Natural killer cell (primary cell): ENCODE measurements around the gene MCTP1. TPM values are rescaled to one million over a fixed set of nuclear protein-coding genes. Genes with fewer than 3 reads are reported as not detected.

Experiments
- ATAC-seq, 3 donors: fragments of 150-1000 bp in 2 of 3; fragments of 200-7000 bp in 1 of 3; cut with Tn5 transposase; 1 replicate in 1 of 3; 2 replicates in 2 of 3; pipeline ENCODE4 v1.10.0; 2021; ENCODE audit warnings: mild to moderate bottlenecking in 2 of 3, moderate library complexity in 2 of 3
- DNase-seq, 2 donors: peaks; one replicate each; pipeline versions ENCODE4 v3.0.0 to v3.0.0-alpha.2; 2013 to 2021; ENCODE audit warnings: mixed read lengths in 1 of 2
- H3K27ac ChIP-seq: one replicate; pipeline ENCODE4 v1.5.1; 2013; ENCODE audit warnings: mild to moderate bottlenecking, low read length
- H3K27me3 ChIP-seq: one replicate; pipeline ENCODE4 v1.6.1; 2013; ENCODE audit warnings: low read length; ENCODE audit not compliant: control insufficient read depth, insufficient read depth
- H3K36me3 ChIP-seq: one replicate; pipeline ENCODE4 v1.6.1; 2013; ENCODE audit warnings: low read length; ENCODE audit not compliant: control insufficient read depth, insufficient read depth
- H3K4me1 ChIP-seq: one replicate; pipeline ENCODE4 v1.6.1; 2013; ENCODE audit warnings: low read length; ENCODE audit not compliant: control insufficient read depth, insufficient read depth
- H3K4me3 ChIP-seq: one replicate; pipeline ENCODE4 v1.5.1; 2013; ENCODE audit warnings: low read length
- H3K9me3 ChIP-seq: one replicate; pipeline ENCODE4 v1.6.1; 2013; ENCODE audit warnings: low read length; ENCODE audit not compliant: control insufficient read depth, insufficient read depth
- H3K27ac Mint-ChIP-seq, 2 donors: one replicate each; pipeline ENCODE4 v1.8.0; 2022; ENCODE audit warnings: mild to moderate bottlenecking in 2 of 2, mixed read lengths in 2 of 2, moderate library complexity in 1 of 2
- H3K27me3 Mint-ChIP-seq, 2 donors: one replicate each; pipeline ENCODE4 v1.8.0; 2022; ENCODE audit warnings: low read depth in 2 of 2, mixed read lengths in 2 of 2
- H3K36me3 Mint-ChIP-seq: one replicate; pipeline ENCODE4 v1.8.0; 2022; ENCODE audit warnings: mixed read lengths
- H3K4me1 Mint-ChIP-seq, 2 donors: one replicate each; pipeline ENCODE4 v1.8.0; 2022; ENCODE audit warnings: mixed read lengths in 2 of 2
- H3K4me3 Mint-ChIP-seq: one replicate; pipeline ENCODE4 v1.8.0; 2022; ENCODE audit warnings: mild to moderate bottlenecking, moderate library complexity, mixed read lengths
- H3K9me3 Mint-ChIP-seq, 2 donors: one replicate each; pipeline ENCODE4 v1.8.0; 2022; ENCODE audit warnings: mixed read lengths in 2 of 2
- CTCF ChIP-seq: fragments of 200-600 bp; IDR thresholded peaks from one replicate; pipeline ENCODE4 v1.8.0; 2022; ENCODE audit warnings: antibody characterized with exemption
- WGBS: methylation state at CpG from one replicate; pipeline ENCODE4 v1.1.7; 2013; ENCODE audit warnings: missing lambda C conversion rate; ENCODE audit not compliant: insufficient coverage; 5-methylcytosine and 5-hydroxymethylcytosine counted together
- intact Hi-C: fragments of 100-400 bp; cut with micrococcal nuclease; formaldehyde crosslinking; loops from one replicate; pipeline ENCODE4 v1.14.2; 2022
- total RNA-seq, 4 donors: library from RNA; stranded (reverse); fragments of 120-200 nt in 1 of 4; gene quantifications; one replicate each; pipeline versions ENCODE4 v1.2.3 to v1.2.4, GENCODE V29; 2013 to 2022

Gene MCTP1
- total RNA-seq, 3 donors from 2014 or later (not counting 1 experiment from before 2014, with no cell fraction given), result 4.7 to 15.1 (median 9.8) TPM

- H3K36me3 ChIP-seq, result no peaks in the 10 kb centered on the region
- Mint-ChIP-seq H3K4me1 (no peaks in the 10 kb centered on the region), H3K27me3 (peaks cover 0 to 5% of the 10 kb centered on the region in 2 donors), H3K27ac (no peak overlapping the region), H3K4me3 (no peak overlapping the region), H3K9me3 (no peaks in the 10 kb centered on the region), H3K36me3 (no peaks in the 10 kb centered on the region)
- no peaks in the 10 kb centered on the region for H3K27me3 ChIP-seq
- ATAC-seq (no peak), DNase-seq (no peak)
- H3K4me3 ChIP-seq, result no peak overlapping the region
- WGBS, result 75% methylated on average over 1 of the region's 1 CpG
- intact Hi-C loops, result no loop called here
- no peaks in the 10 kb centered on the region for H3K4me1 ChIP-seq
- TF ChIP-seq CTCF, result no peak
- no peak overlapping the region for H3K27ac ChIP-seq
- no peaks in the 10 kb centered on the region for H3K9me3 ChIP-seq
These were observed 343.7 kb downstream of the MCTP1 start for GRCh38 chr5:94941122-94941755.

GRCh38 chr5:94932259-94932658 is 352.6 kb downstream of the MCTP1 start:
- WGBS, result 83% methylated on average over 1 of the region's 2 CpGs
- Mint-ChIP-seq H3K9me3 (no peaks in the 10 kb centered on the region), H3K27me3 (no peaks in the 10 kb centered on the region), H3K36me3 (no peaks in the 10 kb centered on the region), H3K4me3 (no peak overlapping the region), H3K27ac (no peak overlapping the region), H3K4me1 (no peaks in the 10 kb centered on the region)
- H3K9me3 ChIP-seq, result no peaks in the 10 kb centered on the region
- no peaks in the 10 kb centered on the region for H3K27me3 ChIP-seq
- H3K4me1 ChIP-seq, result no peaks in the 10 kb centered on the region
- H3K27ac ChIP-seq, result no peak overlapping the region
- ATAC-seq, result no peak
- no peak for TF ChIP-seq CTCF
- no peak for DNase-seq
- intact Hi-C loops, result no loop called here
- no peak overlapping the region for H3K4me3 ChIP-seq
- no peaks in the 10 kb centered on the region for H3K36me3 ChIP-seq

GRCh38 chr5:94928891-94929290 is 356.0 kb downstream of the MCTP1 start:
- intact Hi-C loops, result no loop called here
- Mint-ChIP-seq H3K4me3 (no peak overlapping the region), H3K36me3 (no peaks in the 10 kb centered on the region), H3K9me3 (no peaks in the 10 kb centered on the region), H3K27me3 (peaks cover 0 to 4% of the 10 kb centered on the region in 2 donors), H3K27ac (no peak overlapping the region), H3K4me1 (no peaks in the 10 kb centered on the region)
- Histone ChIP-seq H3K27ac (no peak overlapping the region), H3K36me3 (no peaks in the 10 kb centered on the region), H3K4me1 (no peaks in the 10 kb centered on the region), H3K9me3 (no peaks in the 10 kb centered on the region), H3K27me3 (no peaks in the 10 kb centered on the region), H3K4me3 (no peak overlapping the region)
- ATAC-seq, result no peak
- no peak for TF ChIP-seq CTCF
- DNase-seq, result no peak
- 92% methylated on average over 4 of the region's 6 CpGs for WGBS

GRCh38 chr5:94920570-94920969 is 364.3 kb downstream of the MCTP1 start:
- DNase-seq, result no peak
- H3K27ac ChIP-seq, result no peak overlapping the region
- Mint-ChIP-seq H3K27me3 (no peaks in the 10 kb centered on the region), H3K36me3 (no peaks in the 10 kb centered on the region), H3K27ac (no peak overlapping the region), H3K9me3 (no peaks in the 10 kb centered on the region), H3K4me1 (no peaks in the 10 kb centered on the region), H3K4me3 (no peak overlapping the region)
- TF ChIP-seq CTCF, result no peak
- no peak overlapping the region for H3K4me3 ChIP-seq
- intact Hi-C loops, result no loop called here
- no peaks in the 10 kb centered on the region for H3K9me3 ChIP-seq
- no peaks in the 10 kb centered on the region for H3K4me1 ChIP-seq
- no peaks in the 10 kb centered on the region for H3K27me3 ChIP-seq
- ATAC-seq, result no peak
- H3K36me3 ChIP-seq, result no peaks in the 10 kb centered on the region
- WGBS, result 100% methylated on average over 4 of the region's 14 CpGs
